ENCODE data around the gene SLC25A47. TPM values are rescaled to one million over a fixed set of nuclear protein-coding genes. Genes with fewer than 3 reads are reported as not detected.
A peak's percentile ranks its signal among the peaks of the same experiment; 100 is the strongest.

SLC25A47 gene
- total RNA-seq, 1 experiment from 2014 or later, result not detected

DNA sequence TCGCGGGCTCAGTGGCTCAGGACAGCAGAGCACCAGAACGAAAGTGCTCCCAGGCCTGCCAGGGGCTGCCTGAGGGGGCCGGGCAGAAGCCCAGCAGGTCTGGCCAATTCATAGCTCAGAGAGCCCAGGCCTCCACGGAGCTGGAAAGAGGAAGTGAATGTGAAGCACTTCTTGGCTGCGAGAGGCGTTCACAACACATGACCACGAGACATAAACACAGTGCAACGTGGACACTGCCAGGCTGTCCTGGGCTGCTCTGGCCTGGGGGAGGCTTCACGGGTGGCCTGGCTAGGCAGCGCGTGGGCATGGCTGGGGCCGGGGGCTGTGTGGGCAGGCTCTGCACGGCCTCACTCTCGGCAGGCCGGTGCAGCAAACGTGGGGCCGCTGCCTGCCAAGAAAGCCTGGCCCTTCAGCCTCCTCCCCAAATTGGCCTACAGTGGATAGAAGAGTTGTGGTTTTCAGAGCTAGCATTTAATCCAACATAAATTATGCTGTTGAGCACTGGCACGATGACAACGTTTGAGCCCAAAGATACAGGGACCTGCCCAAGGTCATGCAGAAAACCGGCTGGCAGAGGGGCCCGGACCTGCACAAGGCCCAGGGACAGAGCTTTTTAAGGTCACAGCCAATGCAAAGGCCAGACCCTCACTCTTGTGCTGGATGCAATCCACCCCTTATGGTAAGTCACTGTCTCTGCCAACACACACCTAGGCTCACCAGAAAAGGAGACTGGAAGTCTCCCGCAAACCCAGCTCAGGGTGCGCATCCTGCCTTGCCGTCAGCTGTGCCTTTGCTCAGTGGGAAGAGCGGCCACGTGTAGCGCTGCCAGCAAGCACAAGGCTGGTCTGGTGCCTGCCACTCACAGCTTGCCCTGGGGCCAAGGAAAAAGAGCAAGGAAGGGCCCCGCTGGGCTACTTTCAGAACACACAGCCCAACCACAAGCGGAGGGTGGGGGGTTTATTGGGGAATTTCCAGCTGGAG is 25.5 kb upstream of the SLC25A47 start:
- Histone ChIP-seq H3K9me2 (replicated peaks; ENCODE audit: insufficient read depth, low read length) (no peaks in the 10 kb centered on the region), H3K9me3 (ENCODE audit: low read length) (no peaks in the 10 kb centered on the region), H3K9ac (ENCODE audit: low read length) (peak overlapping the region; percentile 54), H4K20me1 (ENCODE audit: insufficient read depth, low read depth, low read length) (0 out of 2 replicates have a peak, but pooled peaks cover 9% of the 10 kb centered on the region), H3K4me3 (ENCODE audit: low read length) (no peak overlapping the region), H3K4me2 (ENCODE audit: low read depth, low read length, poor library complexity, severe bottlenecking) (peak overlapping the region; percentile 46), H2AFZ (ENCODE audit: low read length) (no peak overlapping the region), H3K36me3 (ENCODE audit: insufficient read depth, low read length) (no peaks in the 10 kb centered on the region), H3K4me1 (ENCODE audit: low read length) (peaks cover 68% of the 10 kb centered on the region), H3K27ac (ENCODE audit: low read length) (peak overlapping the region; percentile 77), H3K79me2 (ENCODE audit: low read length) (no peaks in the 10 kb centered on the region), H3K27me3 (ENCODE audit: low read length) (no peaks in the 10 kb centered on the region)
- DNase-seq, result peak; percentile 90

GRCh38 chr14:100298551-100299237 is 24.4 kb upstream of the SLC25A47 start:
- Histone ChIP-seq H3K9ac (ENCODE audit: low read length) (no peak overlapping the region), H2AFZ (ENCODE audit: low read length) (no peak overlapping the region), H3K79me2 (ENCODE audit: low read length) (no peaks in the 10 kb centered on the region), H3K27me3 (ENCODE audit: low read length) (no peaks in the 10 kb centered on the region), H3K4me2 (ENCODE audit: low read depth, low read length, poor library complexity, severe bottlenecking) (no peak overlapping the region), H3K36me3 (ENCODE audit: insufficient read depth, low read length) (no peaks in the 10 kb centered on the region), H3K9me2 (replicated peaks; ENCODE audit: insufficient read depth, low read length) (no peaks in the 10 kb centered on the region), H4K20me1 (ENCODE audit: insufficient read depth, low read depth, low read length) (peaks cover 7% of the 10 kb centered on the region; the same call in 1 of the 2 replicates), H3K9me3 (ENCODE audit: low read length) (no peaks in the 10 kb centered on the region), H3K4me1 (ENCODE audit: low read length) (peaks cover 61% of the 10 kb centered on the region), H3K27ac (ENCODE audit: low read length) (no peak overlapping the region), H3K4me3 (ENCODE audit: low read length) (no peak overlapping the region)
- DNase-seq, result no peak

- no peaks in the 10 kb centered on the region for H3K79me2 ChIP-seq (ENCODE audit: low read length)
- peaks cover 12% of the 10 kb centered on the region; the same call in 1 of the 2 replicates for H4K20me1 ChIP-seq (ENCODE audit: insufficient read depth, low read depth, low read length)
- H3K4me2 ChIP-seq (ENCODE audit: low read depth, low read length, poor library complexity, severe bottlenecking), result no peak overlapping the region
Observed at GRCh38 chr14:100299238-100299560, 23.9 kb upstream of the SLC25A47 start.

GRCh38 chr14:100302616-100303015 is 20.5 kb upstream of the SLC25A47 start:
- Histone ChIP-seq H3K27me3 (ENCODE audit: low read length) (no peaks in the 10 kb centered on the region), H3K36me3 (ENCODE audit: insufficient read depth, low read length) (no peaks in the 10 kb centered on the region), H3K9me2 (replicated peaks; ENCODE audit: insufficient read depth, low read length) (no peaks in the 10 kb centered on the region), H3K9me3 (ENCODE audit: low read length) (no peaks in the 10 kb centered on the region), H2AFZ (ENCODE audit: low read length) (no peak overlapping the region), H3K27ac (ENCODE audit: low read length) (no peak overlapping the region), H3K4me3 (ENCODE audit: low read length) (no peak overlapping the region), H3K79me2 (ENCODE audit: low read length) (no peaks in the 10 kb centered on the region), H3K4me2 (ENCODE audit: low read depth, low read length, poor library complexity, severe bottlenecking) (no peak overlapping the region), H4K20me1 (ENCODE audit: insufficient read depth, low read depth, low read length) (peaks cover 20% of the 10 kb centered on the region; the same call in 1 of the 2 replicates), H3K9ac (ENCODE audit: low read length) (no peak overlapping the region), H3K4me1 (ENCODE audit: low read length) (peaks cover 50% of the 10 kb centered on the region)
- DNase-seq, result no peak

More at GRCh38 chr14:100299238-100299560, 23.9 kb upstream of the SLC25A47 start:
- no peak overlapping the region for H3K27ac ChIP-seq (ENCODE audit: low read length)
- no peaks in the 10 kb centered on the region for H3K9me3 ChIP-seq (ENCODE audit: low read length)
- no peak overlapping the region for H2AFZ ChIP-seq (ENCODE audit: low read length)
- peaks cover 57% of the 10 kb centered on the region for H3K4me1 ChIP-seq (ENCODE audit: low read length)
- H3K36me3 ChIP-seq (ENCODE audit: insufficient read depth, low read length), result no peaks in the 10 kb centered on the region
- H3K9ac ChIP-seq (ENCODE audit: low read length), result no peak overlapping the region
- no peak overlapping the region for H3K4me3 ChIP-seq (ENCODE audit: low read length)
- DNase-seq, result no peak
- H3K27me3 ChIP-seq (ENCODE audit: low read length), result no peaks in the 10 kb centered on the region
- H3K9me2 ChIP-seq (replicated peaks; ENCODE audit: insufficient read depth, low read length), result no peaks in the 10 kb centered on the region

- no peak overlapping the region for H2AFZ ChIP-seq (ENCODE audit: low read length)
- peak; percentile 61 for DNase-seq
- no peaks in the 10 kb centered on the region for H3K27me3 ChIP-seq (ENCODE audit: low read length)
- no peak overlapping the region for H3K4me3 ChIP-seq (ENCODE audit: low read length)
- H3K9me2 ChIP-seq (replicated peaks; ENCODE audit: insufficient read depth, low read length), result no peaks in the 10 kb centered on the region
- H3K27ac ChIP-seq (ENCODE audit: low read length), result no peak overlapping the region
- no peaks in the 10 kb centered on the region for H3K79me2 ChIP-seq (ENCODE audit: low read length)
- H3K36me3 ChIP-seq (ENCODE audit: insufficient read depth, low read length), result no peaks in the 10 kb centered on the region
- peaks cover 20% of the 10 kb centered on the region; the same call in 1 of the 2 replicates for H4K20me1 ChIP-seq (ENCODE audit: insufficient read depth, low read depth, low read length)
- H3K9me3 ChIP-seq (ENCODE audit: low read length), result no peaks in the 10 kb centered on the region
- no peak overlapping the region for H3K9ac ChIP-seq (ENCODE audit: low read length)
- no peak overlapping the region for H3K4me2 ChIP-seq (ENCODE audit: low read depth, low read length, poor library complexity, severe bottlenecking)
- peaks cover 45% of the 10 kb centered on the region for H3K4me1 ChIP-seq (ENCODE audit: low read length)
Observed at GRCh38 chr14:100303179-100303578, 20.0 kb upstream of the SLC25A47 start.

- peaks cover 16% of the 10 kb centered on the region; the same call in 1 of the 2 replicates for H4K20me1 ChIP-seq (ENCODE audit: insufficient read depth, low read depth, low read length)
- H3K36me3 ChIP-seq (ENCODE audit: insufficient read depth, low read length), result no peaks in the 10 kb centered on the region
- no peak overlapping the region for H3K9ac ChIP-seq (ENCODE audit: low read length)
- no peaks in the 10 kb centered on the region for H3K9me3 ChIP-seq (ENCODE audit: low read length)
- H3K4me3 ChIP-seq (ENCODE audit: low read length), result no peak overlapping the region
- no peak overlapping the region for H2AFZ ChIP-seq (ENCODE audit: low read length)
- peaks cover 37% of the 10 kb centered on the region for H3K4me1 ChIP-seq (ENCODE audit: low read length)
- H3K27ac ChIP-seq (ENCODE audit: low read length), result no peak overlapping the region
- no peaks in the 10 kb centered on the region for H3K9me2 ChIP-seq (replicated peaks; ENCODE audit: insufficient read depth, low read length)
- no peak overlapping the region for H3K4me2 ChIP-seq (ENCODE audit: low read depth, low read length, poor library complexity, severe bottlenecking)
- no peaks in the 10 kb centered on the region for H3K27me3 ChIP-seq (ENCODE audit: low read length)
- H3K79me2 ChIP-seq (ENCODE audit: low read length), result no peaks in the 10 kb centered on the region
- DNase-seq, result no peak
Observed at GRCh38 chr14:100303925-100304324, 19.2 kb upstream of the SLC25A47 start.

DNA sequence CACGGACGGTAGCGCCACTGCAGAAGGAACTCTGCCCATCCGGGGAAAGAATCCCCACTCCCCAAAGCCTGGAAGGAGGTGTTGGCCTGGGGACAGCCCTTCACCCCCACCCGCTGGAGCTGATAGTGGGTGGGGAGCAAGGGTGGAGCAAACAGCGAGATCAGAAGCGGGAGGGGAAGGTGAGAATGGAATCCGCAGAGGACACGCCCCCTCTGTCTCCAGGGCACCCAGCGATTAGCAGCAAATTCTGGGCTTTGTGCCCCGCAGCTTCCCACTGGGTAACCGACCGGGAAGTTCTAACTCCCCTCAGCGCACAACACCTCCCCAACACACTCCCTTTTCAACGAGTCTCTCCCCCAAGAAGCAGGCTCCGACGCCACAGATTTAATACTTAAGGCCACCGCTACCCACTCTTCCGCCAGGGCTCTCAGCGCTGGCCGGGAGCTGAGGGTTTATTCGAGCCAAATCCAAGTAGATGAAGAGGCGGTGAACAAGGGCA is 18.3 kb upstream of the SLC25A47 start:
- H3K9me2 ChIP-seq (replicated peaks; ENCODE audit: insufficient read depth, low read length), result no peaks in the 10 kb centered on the region
- H3K36me3 ChIP-seq (ENCODE audit: insufficient read depth, low read length), result no peaks in the 10 kb centered on the region
- H4K20me1 ChIP-seq (ENCODE audit: insufficient read depth, low read depth, low read length), result peaks cover 16% of the 10 kb centered on the region; the same call in 1 of the 2 replicates
- H3K4me1 ChIP-seq (ENCODE audit: low read length), result peaks cover 33% of the 10 kb centered on the region
- no peaks in the 10 kb centered on the region for H3K9me3 ChIP-seq (ENCODE audit: low read length)
- H3K27ac ChIP-seq (ENCODE audit: low read length), result no peak overlapping the region
- H2AFZ ChIP-seq (ENCODE audit: low read length), result no peak overlapping the region
- DNase-seq, result peak; percentile 58
- H3K4me3 ChIP-seq (ENCODE audit: low read length), result peak overlapping the region; percentile 70; the same call in 1 of the 2 replicates
- H3K27me3 ChIP-seq (ENCODE audit: low read length), result no peaks in the 10 kb centered on the region
- peak overlapping the region; percentile 69 for H3K9ac ChIP-seq (ENCODE audit: low read length)
- peak overlapping the region; percentile 88 for H3K4me2 ChIP-seq (ENCODE audit: low read depth, low read length, poor library complexity, severe bottlenecking)
- no peaks in the 10 kb centered on the region for H3K79me2 ChIP-seq (ENCODE audit: low read length)
